Measurements from ENCODE around the gene B9D1.

DNA sequence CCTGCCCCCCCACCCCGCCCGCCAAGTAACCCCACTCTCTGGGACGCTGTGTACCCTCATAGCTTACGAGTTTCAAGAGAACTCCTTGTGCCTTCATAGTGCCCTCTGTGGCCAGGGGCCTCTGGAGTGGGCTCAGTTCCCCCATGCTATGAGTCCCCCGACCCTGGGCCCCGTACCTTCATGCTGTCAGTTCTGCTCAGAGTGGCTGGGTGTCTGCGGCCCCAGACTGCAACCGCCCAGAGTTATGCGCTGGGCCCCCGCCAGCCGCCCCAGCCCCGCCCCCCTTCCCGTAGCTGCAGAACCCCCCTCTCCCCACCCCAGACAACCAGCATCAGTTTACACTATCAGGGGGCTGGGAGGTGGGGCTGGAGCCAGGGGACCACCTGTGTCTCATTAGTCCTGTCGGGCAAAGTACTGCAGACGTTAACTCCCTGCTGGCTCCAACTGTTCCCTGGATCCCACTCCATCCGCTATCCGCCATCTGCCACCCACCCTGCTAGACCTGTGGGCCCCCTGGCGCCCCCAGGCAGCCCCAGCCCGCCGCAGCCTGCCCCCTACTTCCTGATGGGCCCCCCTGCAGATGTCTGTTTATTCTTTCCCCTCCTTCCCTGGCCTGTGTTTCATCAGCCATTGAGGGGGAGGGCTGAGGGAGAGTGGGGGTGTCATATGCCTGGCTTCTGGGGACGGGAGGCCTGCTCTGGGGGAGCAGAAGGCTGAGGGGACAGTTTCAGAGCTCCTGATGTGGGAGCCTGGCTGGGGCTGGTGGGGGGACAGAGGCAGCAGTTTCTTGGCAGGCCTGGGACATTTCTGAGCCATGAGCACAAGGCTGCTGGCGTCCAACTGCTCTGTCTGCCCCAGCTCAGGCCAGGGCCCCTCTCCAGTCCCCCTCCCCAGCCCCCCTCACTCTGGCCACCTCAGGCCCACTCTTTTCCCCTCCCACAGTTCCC, 24.7 kb upstream of the B9D1 start, which contains the start of gene MFAP4:
- TF ChIP-seq, protein P1, sequence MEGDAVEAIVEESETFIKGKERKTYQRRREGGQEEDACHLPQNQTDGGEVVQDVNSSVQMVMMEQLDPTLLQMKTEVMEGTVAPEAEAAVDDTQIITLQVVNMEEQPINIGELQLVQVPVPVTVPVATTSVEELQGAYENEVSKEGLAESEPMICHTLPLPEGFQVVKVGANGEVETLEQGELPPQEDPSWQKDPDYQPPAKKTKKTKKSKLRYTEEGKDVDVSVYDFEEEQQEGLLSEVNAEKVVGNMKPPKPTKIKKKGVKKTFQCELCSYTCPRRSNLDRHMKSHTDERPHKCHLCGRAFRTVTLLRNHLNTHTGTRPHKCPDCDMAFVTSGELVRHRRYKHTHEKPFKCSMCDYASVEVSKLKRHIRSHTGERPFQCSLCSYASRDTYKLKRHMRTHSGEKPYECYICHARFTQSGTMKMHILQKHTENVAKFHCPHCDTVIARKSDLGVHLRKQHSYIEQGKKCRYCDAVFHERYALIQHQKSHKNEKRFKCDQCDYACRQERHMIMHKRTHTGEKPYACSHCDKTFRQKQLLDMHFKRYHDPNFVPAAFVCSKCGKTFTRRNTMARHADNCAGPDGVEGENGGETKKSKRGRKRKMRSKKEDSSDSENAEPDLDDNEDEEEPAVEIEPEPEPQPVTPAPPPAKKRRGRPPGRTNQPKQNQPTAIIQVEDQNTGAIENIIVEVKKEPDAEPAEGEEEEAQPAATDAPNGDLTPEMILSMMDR (IDR thresholded peaks at IDR 0.05; ENCODE audit: low read depth, low read length) = no peak
- no peak for TF ChIP-seq EZH2phosphoT487 (IDR thresholded peaks at IDR 0.05; ENCODE audit: low read depth)

Data from OCI-LY3 (cell line).